ENCODE results near the gene ATG7.

DNA sequence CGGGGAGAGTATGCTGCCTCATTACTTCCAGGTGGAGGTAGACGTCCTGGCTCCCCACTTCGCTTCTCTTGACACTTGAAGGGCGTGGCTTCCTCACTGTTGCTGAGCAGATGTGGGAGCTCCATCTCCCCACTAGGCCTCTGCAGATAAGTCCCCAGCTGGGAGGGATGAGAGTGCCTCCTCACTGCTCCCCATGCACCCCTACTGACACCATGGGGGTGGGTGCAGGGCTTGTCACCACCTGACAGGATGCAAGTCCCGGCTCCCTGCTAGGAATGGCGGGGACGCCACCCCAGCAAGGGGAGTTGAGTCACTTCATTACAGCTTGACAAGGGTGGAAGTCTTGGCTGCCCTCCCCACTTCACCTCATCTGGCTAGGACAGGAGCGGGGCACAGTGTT lies 36.8 kb upstream of the ATG7 start:
- TF ChIP-seq POLR2AphosphoS5 (IDR thresholded peaks at IDR 0.05; ENCODE audit: low read depth) (no peak), GABPA (IDR thresholded peaks at IDR 0.05; ENCODE audit: low read depth) (no peak), SPI1 (IDR thresholded peaks at IDR 0.05; ENCODE audit: borderline replicate concordance, low read depth) (no peak)
- TF ChIP-seq, protein P1, sequence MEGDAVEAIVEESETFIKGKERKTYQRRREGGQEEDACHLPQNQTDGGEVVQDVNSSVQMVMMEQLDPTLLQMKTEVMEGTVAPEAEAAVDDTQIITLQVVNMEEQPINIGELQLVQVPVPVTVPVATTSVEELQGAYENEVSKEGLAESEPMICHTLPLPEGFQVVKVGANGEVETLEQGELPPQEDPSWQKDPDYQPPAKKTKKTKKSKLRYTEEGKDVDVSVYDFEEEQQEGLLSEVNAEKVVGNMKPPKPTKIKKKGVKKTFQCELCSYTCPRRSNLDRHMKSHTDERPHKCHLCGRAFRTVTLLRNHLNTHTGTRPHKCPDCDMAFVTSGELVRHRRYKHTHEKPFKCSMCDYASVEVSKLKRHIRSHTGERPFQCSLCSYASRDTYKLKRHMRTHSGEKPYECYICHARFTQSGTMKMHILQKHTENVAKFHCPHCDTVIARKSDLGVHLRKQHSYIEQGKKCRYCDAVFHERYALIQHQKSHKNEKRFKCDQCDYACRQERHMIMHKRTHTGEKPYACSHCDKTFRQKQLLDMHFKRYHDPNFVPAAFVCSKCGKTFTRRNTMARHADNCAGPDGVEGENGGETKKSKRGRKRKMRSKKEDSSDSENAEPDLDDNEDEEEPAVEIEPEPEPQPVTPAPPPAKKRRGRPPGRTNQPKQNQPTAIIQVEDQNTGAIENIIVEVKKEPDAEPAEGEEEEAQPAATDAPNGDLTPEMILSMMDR (IDR thresholded peaks at IDR 0.05; ENCODE audit: insufficient read depth, low read length): no peak

All from HL-60 (cell line).